NCI-H510A (cell line): Measurements from ENCODE around the gene OTOP3.
A peak's percentile ranks its signal among the peaks of the same experiment; 100 is the strongest.

Experiments used
- DNase-seq: peaks from one replicate; lab custom pipeline; 2025; lab: John Stamatoyannopoulos, UW

The OTOP3 gene

GRCh38 chr17:74941128-74941725 is 5.5 kb downstream of the OTOP3 start:
- no peak for DNase-seq

- DNase-seq, result no peak
These were observed 8.3 kb downstream of the OTOP3 start for GRCh38 chr17:74943808-74944522.

- DNase-seq, result no peak
These were observed 9.8 kb downstream of the OTOP3 start for GRCh38 chr17:74945543-74945942.

GRCh38 chr17:74946641-74947040 is 10.9 kb downstream of the OTOP3 start:
- DNase-seq, result no peak

GRCh38 chr17:74947041-74947754 is 11.5 kb downstream of the OTOP3 start:
- DNase-seq, result no peak

GRCh38 chr17:74949455-74950115 is 13.9 kb downstream of the OTOP3 start:
- DNase-seq, result peak; percentile 48

GRCh38 chr17:74950207-74950606 is 14.5 kb downstream of the OTOP3 start:
- DNase-seq, result peak; percentile 71

- no peak for DNase-seq
These were observed 15.4 kb downstream of the OTOP3 start for GRCh38 chr17:74951065-74951464.

- DNase-seq, result no peak
These were observed 16.2 kb downstream of the OTOP3 start for GRCh38 chr17:74951680-74952421.

- DNase-seq, result no peak
These were observed 16.9 kb downstream of the OTOP3 start for GRCh38 chr17:74952431-74953133.

- DNase-seq, result no peak
These were observed 17.5 kb downstream of the OTOP3 start for GRCh38 chr17:74953134-74953687.

- no peak for DNase-seq
These were observed 18.4 kb downstream of the OTOP3 start for GRCh38 chr17:74954115-74954514.

GRCh38 chr17:74954665-74955421 is 19.1 kb downstream of the OTOP3 start:
- DNase-seq, result no peak

GRCh38 chr17:74956093-74956492 is 20.4 kb downstream of the OTOP3 start:
- DNase-seq, result no peak

GRCh38 chr17:74957935-74958740 is 22.4 kb downstream of the OTOP3 start:
- no peak for DNase-seq

- DNase-seq, result no peak
These were observed 24.3 kb downstream of the OTOP3 start for GRCh38 chr17:74959826-74960515.

- DNase-seq, result no peak
These were observed 25.1 kb downstream of the OTOP3 start for GRCh38 chr17:74960570-74961342.
